HG03159 (cell line): ENCODE data around the gene HMCES.
A peak's percentile ranks its signal among the peaks of the same experiment; 100 is the strongest.

Experiments used
- ATAC-seq: cut with Tn5 transposase; IDR thresholded peaks from one replicate; pipeline ENCODE4 v1.9.1; 2021; ENCODE audit warnings: mild to moderate bottlenecking, moderate library complexity; ENCODE audit not compliant: unreplicated experiment

The HMCES gene, protein sequence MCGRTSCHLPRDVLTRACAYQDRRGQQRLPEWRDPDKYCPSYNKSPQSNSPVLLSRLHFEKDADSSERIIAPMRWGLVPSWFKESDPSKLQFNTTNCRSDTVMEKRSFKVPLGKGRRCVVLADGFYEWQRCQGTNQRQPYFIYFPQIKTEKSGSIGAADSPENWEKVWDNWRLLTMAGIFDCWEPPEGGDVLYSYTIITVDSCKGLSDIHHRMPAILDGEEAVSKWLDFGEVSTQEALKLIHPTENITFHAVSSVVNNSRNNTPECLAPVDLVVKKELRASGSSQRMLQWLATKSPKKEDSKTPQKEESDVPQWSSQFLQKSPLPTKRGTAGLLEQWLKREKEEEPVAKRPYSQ

DNA sequence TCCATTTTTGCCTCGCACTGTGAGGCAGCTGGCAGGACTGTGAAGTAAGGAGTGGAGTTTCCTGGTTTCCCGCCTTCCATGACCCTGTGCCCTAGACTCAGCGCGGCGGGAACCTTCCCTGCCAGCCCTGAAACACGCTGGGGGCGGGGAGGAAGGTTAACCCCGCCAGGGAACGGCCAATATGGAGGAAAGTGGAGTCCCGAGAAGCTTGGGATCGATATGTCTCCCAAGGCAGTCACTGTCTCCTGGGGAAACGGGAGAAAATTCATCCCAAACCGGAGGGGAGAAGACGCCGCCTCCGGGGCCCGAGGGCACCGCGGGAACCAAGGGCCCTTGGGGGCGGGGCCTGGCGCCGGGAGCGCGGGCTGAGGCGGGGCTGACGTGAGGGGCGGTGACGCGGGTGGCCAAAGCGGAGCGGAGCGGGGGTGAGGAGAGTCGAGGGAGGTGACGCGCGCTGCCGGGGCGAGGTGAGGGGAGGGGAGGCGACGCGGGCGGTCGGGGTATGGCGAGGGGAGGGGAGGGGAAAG is at the start of gene HMCES:
HMCES (plus strand) TSS at position 432 of the 527 bp plus-strand sequence. CDS start 863 bp downstream, outside the sequence.
- ATAC-seq, result peak; percentile 44

DNA sequence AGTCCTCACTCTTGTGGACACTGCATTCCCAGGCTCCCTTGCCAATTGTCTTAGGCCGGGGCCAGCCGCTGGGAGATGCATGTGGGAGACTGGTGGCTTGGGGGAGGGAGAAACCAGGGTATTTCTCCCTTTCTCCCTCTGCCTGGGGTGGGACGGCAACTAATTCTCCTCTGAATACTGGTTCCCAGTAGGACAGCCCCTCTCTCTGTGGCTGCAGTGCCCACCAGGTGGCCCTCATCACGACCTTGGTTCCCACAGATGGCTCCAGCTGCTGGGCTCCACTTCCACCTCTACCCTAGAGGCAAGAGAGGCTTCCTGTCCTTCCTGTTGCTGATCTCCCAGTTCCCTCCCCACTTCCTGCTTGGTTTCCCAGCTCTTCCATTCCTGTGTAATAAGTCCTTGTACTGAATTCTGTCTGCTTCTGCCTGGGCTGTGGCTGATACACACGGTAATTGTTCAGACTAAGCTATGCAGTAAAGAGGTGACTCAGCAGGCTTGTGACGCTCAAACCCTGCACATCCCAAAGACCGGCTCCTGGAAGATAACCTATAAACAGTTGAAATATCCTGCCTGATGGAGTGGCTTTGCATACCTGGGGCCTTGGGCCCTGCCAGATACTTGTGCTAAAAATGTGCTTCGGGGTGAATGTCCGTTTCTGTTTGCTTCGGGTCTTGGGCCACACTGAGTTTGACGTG is 49.6 kb upstream of the HMCES start:
- ATAC-seq, result no peak

DNA sequence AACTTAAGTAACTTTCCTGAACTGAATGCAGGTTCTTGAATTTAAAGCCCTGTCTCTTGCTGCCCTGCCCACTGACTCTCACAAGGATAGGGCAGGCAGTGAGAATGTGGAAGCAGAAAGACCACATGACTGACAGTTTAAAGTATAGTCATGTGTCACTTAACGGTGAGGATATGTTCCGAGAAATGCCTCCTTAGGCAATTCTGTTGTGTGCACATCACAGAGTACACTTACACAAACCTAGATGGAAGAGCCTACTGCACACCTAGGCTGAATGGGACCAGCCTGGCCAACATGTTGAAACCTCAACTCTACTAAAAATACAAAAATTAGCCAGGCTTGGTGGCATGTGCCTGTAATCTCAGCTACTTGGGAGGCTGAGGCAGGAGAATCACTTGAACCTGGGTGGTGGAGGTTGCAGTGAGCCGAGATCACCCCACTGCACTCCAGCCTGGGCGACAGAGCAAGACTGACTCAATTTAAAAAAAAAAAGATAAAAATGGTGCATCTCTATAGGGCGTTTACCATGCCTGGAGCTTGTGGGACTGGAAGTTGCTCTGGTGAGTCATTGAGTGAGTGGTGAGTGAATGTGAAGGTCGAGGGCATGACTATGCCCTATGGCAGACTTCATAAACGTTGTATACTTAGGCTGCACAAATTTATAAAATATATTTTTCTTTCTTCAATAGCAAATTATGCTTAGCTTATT is 48.2 kb upstream of the HMCES start:
- no peak for ATAC-seq

DNA sequence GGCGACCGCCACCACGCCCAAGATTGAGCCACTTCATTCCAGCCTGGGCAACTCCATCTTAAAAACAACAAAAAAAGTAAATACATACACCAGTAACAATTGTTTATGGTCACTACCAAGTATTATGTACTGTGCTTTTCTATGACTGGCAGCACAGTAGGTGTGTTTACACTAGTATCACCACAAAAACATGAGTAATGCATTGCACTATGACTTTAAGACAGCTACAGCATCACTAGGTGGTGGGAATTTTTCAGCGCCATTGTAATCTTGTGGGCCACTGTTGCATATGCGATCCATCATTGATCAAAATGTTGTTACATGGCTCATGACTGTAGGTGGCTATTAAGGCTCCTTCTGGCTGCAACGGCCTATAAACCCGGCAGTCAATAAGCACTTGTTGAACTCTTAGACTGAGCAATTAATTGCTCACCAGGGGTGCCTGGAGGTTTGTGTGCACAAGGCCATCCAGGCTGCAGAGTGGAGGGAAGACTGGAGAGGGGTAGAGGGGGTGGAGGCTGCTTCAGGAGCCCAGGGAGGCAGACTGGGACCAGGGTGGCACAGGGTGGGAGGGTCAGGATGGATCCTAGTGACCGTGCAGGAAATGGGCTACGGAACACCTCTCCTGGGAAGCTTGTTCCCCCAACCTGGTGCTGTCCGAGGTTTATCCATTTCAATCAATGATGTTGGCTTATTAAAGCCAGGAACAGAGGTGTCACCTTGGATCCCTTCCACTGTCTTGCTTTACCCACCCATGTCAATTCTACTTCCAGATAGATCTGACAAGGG is 47.1 kb upstream of the HMCES start:
- no peak for ATAC-seq

DNA sequence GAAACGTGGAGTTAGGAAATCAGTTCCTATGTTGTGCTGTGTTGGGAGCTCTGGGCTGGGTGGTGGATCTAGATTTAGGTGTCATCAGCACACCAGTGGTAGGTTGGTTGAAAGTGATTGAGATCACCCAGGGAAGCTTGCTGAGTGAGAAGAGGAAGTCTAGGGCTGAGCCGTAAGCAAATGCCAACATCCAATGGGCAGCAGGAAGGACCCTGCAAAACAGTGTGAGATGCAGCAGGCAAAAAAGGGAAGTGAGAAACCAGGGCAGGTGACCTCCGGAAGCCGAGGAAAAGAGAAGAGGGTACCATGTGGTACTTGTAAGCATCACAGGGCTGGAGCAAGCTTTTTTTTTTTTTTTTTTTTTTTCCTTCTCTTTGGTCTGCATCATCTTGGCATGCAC is 45.1 kb upstream of the HMCES start:
- peak; percentile 89 for ATAC-seq

DNA sequence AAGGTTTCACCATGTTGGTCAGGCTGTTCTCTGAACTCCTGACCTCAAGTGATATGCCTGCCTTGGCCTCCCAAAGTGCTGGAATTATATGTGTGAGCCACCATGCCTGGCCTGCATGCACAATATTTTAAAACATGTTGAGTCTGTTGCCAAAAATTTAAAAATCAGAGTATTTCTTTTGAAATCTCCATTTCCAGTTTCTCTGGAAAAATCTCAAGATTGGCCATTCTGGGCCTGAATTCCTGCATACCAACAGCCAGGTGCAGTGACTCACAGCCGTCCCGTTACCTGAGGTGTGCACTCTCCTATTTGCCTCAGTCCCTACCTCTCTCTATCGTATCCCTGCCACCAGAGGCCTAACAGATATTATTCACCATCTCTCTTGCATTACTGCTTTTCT is 44.2 kb upstream of the HMCES start:
- no peak for ATAC-seq

DNA sequence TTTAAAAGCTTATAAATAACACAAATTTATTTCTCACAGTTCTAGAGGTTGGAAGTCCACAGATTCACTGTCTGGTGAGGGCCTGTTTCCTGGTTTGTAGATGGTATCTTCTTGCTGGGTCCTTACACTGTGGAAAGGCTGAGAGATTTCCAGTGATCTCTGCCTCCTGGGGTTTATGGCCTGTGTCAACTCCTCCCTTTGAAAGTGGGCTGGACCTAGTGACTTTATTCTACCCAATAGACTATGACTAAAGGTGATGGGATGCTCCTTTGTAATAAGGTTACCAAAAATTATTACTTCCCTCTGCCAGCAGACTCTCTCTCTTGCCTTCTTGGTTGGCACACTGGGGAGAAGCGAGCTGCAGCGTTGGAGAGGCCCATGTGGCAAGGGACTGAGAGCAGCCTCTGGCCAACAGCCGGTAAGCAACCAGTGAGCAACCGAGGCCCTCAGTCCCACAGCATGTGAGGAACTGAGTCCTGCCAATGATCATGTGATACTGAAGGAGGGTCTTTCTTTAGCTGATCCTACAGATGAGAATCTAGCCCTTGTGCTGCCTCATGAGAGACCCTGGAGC is 43.2 kb upstream of the HMCES start:
- no peak for ATAC-seq

DNA sequence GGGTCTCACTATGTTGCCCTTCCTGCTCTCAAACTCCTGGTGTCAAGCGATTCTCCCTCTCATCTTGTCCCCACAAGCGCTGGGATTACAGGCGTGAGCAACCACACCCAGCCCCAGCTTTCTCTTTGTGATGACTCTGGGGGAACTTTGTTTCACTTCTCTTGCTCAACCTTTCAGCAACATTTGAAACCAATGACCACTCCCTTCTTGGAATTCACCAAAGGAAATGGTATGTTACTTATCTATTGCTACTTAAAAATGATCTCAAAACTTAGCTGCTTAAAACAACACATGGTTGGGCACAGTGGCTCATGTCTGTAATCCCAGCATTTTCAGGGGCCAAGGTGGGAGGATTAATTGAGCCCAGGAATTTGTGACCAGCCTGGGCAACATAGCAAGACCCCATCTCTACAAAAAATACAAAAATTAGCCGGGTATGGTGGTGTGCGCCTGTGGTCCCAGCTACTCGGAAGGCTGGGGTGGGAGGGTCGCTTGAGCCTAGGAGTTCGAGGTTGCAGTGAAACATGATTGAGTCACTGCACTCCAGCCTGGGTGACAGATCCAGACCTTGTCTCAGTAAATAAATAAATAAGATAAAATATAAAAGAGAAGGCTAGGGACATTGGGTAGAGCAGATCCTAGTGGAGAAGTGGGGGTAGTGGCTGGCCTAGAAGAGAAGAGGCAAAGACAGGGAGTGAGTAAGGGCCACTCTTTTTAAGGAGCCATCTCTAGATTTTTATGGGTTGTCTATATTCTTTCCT is 39.5 kb upstream of the HMCES start:
- ATAC-seq, result no peak

DNA sequence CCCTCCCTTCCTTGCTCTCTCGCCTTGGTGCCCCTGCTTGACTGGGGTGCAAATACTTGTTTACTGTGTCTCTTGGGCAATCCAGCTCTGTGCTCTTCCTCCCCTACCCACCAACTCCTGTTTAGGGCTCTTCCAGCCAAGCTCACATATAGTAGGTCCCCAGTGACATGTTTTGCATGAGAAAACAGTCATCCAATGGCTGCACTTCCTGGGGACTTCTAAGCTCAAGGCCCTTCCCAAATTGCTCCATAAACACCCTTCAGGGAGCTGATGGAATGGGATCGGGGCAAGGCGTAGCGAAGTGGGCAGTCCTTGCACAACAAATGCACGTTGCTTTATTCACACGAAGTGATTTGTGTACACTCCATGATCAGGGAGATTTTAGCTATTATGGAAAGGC is 38.7 kb upstream of the HMCES start:
- ATAC-seq, result no peak

DNA sequence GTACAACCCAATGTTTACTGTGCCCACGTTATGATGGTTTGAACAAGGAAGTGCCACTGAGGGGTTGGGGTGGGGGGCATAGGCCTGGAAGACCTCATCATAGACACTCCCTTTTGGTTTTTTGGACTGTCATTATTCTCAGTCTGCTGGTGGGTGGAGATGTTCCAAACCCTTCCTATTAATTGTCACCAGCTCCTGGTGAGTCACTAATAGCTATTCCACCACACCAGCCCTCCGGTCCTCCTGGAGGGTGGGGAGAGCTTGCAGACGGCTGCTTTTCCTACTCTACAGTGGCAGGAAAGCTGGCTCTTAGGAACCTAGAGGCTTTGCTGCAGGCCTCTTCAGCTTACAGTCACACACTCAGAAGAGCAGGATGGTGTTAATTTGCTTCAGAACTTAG is 38.2 kb upstream of the HMCES start:
- no peak for ATAC-seq

DNA sequence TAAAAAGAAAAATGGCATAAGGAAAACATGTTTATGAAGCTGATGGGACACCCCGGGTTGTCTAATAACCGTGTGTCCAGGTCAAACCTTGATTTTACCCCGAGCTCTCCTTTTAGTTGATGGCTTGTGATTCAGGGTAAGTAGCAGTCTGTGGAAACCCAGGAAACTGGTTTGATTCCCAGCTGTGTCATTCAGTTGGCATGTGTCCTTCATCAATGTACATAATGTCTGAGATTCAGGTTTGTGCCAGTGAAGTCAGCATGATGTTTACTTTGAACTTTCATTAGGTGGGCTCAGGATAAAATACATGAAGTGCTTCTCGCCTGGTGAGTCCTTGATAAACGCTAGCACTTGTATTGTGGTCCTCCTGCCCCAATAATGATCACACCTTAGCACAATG is 33.5 kb upstream of the HMCES start:
- ATAC-seq, result no peak

DNA sequence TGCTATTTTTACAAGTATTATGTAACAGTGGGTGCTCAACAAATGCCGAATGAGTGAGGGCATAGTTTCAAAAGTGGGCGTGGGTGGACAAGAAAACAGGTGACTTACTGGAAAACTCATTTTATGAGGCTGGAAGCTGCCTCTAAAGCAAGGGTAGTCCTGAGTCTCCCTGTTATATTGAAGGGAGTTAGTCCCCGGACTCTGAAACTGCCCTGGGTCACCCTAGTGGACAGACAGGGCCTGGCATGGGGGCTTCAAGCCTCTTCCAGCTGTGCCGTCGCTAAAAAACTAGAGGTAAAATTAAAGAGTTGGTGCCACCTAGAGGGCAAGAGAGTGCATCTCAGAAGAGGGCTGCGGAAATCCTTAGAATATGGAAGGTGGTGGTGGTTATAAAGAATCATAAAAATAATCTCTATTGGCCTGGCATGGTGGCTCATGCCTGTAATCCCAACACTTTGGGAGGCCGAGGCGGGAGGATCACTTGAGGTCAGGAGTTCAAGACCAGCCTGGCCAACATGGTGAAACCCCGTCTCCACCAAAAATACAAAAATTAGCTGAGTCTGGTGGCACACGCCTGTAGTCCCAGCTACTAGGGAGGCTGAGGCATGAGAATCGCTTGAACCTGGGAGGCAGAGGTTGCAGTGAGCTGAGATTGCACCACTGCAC is 32.9 kb upstream of the HMCES start:
- ATAC-seq, result peak; percentile 64

DNA sequence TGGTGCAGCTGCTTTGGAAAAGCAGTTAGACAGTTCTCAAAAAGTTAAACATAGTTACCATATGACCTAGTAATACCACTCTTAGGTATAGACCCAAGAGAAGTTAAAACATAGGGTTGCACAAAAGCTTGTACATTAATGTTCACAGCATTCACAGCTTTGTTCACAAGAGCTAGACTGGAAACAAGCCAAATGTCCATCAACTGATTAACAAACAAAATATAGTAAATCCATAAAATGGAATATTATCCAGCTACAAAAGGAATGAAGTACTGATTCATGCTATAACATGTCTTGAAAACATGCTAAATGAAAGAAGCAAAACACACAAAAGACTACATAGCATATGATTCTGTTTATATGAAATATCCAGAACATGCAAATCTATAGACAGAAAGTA is 32.0 kb upstream of the HMCES start:
- no peak for ATAC-seq

DNA sequence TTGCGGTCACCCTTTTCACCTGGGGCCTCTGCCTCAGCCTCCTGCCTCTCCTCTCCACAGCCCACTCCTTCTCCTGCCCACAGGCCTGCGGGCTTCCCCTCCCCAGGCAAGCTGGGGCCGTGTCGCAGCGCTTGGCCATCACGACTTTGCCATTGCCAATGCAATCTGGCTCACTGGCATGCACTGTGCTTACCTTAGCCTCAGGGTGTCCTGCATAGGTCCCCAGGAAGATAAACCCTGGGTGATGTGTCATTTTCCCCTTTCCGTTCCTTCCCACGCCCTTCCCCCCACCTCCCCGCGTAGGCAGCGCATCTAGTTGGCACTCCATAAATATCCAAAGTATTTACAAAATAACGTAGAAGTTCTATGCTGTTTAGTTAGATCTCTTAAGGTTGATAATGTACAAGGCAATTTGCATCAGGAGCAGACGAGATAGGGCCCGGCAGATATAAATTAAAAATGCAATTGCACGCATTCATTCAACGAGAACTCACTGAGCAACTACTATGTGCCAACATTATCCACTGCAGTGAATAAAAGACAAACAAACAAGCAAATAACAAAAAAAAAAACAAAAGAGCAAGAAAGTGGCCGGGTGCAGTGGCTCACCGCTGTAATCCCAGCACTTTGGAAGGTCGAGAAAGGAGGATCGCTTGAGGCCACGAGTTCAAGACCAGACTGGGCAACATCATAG is 30.2 kb upstream of the HMCES start:
- no peak for ATAC-seq

DNA sequence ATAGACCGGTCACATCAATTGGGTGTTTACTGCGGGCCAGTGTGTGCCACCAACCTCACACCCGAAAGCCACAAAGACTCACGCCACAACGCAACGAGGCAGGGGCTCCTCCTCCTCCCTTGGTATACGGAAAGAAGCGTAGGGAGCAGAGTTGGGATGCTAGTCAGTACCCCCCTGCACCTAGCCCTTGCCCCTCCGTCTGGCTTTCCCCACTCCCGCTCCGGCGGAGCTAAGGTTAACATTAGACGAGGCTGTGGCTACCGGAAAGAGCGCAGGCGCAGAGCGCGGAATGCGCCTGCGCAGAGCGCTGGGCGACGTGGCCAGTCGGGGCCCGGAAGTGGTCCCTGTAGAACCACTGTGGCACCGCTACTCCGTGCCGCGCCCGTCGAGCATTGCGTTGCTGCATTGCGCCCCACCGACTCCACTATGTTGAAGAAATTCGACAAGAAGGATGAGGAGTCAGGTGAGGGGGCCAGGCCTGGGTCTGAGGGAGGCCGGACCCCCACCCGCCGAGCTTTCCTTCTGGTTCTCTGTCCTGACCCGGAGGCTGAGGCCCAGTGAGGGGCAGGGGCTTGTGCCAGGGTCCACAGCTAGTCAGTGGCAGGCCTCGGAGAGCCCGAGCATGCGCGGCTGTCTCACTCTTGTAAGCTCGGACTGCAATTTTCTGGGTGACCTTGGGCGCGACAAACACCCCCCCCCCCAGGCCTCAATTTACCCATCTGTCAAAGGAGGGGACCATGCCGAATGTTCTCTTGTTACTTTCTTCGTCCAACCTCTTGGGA is 29.2 kb upstream of the HMCES start, which contains the start of gene COPG1:
COPG1 (plus strand) TSS at position 323 of the 782 bp plus-strand sequence; CDS start at position 427, 104 bp downstream.
- ATAC-seq, result peak; percentile 79

DNA sequence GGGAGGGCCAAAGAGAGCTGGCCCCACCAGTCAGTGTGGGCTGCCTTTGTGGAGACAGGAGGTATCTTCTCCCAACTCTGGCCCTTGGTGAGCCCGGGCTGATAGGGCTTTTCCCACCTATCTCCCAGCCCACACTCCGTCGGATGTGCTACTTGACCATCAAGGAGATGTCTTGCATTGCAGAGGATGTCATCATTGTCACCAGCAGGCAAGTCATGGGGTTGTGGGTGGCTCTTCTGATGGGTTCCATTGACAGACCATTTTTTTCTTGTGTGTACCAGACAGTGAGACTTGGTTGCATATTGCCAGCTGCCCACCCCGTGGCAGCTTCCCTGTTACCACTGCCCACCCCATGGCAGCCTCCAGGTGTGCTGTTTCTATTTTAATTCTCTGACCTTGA is 25.9 kb upstream of the HMCES start:
- no peak for ATAC-seq

DNA sequence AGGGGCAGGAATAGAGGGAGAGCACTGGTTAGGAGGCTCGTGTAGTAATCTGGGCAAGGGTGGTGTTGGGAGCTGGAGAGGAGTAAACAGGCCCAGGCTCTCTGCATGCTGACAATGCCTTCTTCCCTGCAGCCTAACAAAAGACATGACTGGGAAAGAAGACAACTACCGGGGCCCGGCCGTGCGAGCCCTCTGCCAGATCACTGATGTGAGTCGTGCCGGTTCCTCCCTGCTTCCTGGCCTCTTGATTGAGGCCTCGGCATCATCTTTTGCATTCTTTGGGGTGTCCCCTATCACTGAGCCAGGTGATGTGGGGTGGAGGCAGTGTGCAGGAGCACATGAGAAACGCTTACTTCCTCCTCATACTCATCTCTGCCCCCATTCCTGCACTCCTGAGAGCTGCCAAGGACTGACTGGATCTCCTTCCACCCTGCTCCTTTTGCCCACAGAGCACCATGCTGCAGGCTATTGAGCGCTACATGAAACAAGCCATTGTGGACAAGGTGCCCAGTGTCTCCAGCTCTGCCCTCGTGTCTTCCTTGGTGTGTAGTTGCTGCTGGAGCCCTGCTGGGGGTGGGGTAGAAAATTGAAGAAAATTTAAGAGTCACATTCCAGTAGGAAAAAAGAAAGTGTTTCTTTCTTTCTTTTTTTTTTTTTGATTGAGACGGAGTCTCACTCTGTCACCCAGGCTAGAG is 24.0 kb upstream of the HMCES start:
- ATAC-seq, result no peak
